ENCODE data around the gene GPBP1L1. TPM values are rescaled to one million over a fixed set of nuclear protein-coding genes. Genes with fewer than 3 reads are reported as not detected.
"Not testable (repeated sequence)": the region's sequence is repeated elsewhere in the genome, so short reads cannot be mapped to it uniquely, and the experiment has no call there.

The GPBP1L1 gene
- total RNA-seq, 2 donors from 2014 or later: 117 to 124 TPM

DNA sequence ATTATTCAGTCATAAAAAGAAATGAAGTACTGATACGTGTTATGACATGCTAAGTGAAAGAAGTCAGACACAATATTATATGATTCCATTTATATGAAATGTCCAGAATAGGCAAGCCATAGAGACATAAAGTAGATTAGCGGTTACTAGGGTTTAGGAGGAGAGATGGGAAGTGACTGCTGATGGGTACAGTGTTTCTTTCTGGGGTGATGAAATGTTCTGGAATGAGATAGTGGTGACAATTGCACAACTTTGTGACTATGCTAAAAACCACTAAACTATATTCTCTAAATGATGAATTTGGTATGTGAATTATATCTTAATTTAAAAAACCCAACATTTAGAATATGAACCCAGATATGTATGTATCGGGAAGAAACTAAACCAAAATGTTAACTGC is 36.5 kb upstream of the GPBP1L1 start:
- H3K9me3 ChIP-seq (ENCODE audit: control insufficient read depth, low read length): no peaks in the 10 kb centered on the region
- H3K4me3 ChIP-seq (ENCODE audit: low read length): no peak overlapping the region
- H3K4me1 ChIP-seq (ENCODE audit: control insufficient read depth, insufficient read depth, low read length): no peaks in the 10 kb centered on the region
- Mint-ChIP-seq H3K36me3 (ENCODE audit: low read depth) (peaks cover 17% of the 10 kb centered on the region), H3K27ac (no peak overlapping the region), H3K9me3 (peaks cover 8% of the 10 kb centered on the region), H3K27me3 (ENCODE audit: insufficient read depth) (no peaks in the 10 kb centered on the region), H3K4me3 (no peak overlapping the region), H3K4me1 (no peaks in the 10 kb centered on the region)
- H3K27ac ChIP-seq (ENCODE audit: low read depth, low read length): no peak overlapping the region
- H3K9ac ChIP-seq (ENCODE audit: extremely low read depth, low read length, poor library complexity, severe bottlenecking): no peak overlapping the region
- H3K36me3 ChIP-seq (ENCODE audit: control insufficient read depth, insufficient read depth, low read length): peaks cover 7% of the 10 kb centered on the region
- 93 to 100% methylated on average over 1 to 3 of the region's 3 CpGs for WGBS, 2 experiments (ENCODE audit: insufficient coverage in 1 of 2, insufficient read length in 1 of 2)
- H3K27me3 ChIP-seq (ENCODE audit: control insufficient read depth, insufficient read depth, low read length, poor library complexity, severe bottlenecking): no peaks in the 10 kb centered on the region
- TF ChIP-seq CTCF (conservative IDR thresholded peaks at IDR 0.05): no peak
- no peak for DNase-seq

- H3K4me1 ChIP-seq (ENCODE audit: control insufficient read depth, insufficient read depth, low read length): no peaks in the 10 kb centered on the region
- peaks cover 7% of the 10 kb centered on the region for H3K36me3 ChIP-seq (ENCODE audit: control insufficient read depth, insufficient read depth, low read length)
- Mint-ChIP-seq H3K9me3 (peaks cover 8% of the 10 kb centered on the region), H3K36me3 (ENCODE audit: low read depth) (peaks cover 18% of the 10 kb centered on the region), H3K4me3 (no peak overlapping the region), H3K27me3 (ENCODE audit: insufficient read depth) (no peaks in the 10 kb centered on the region), H3K27ac (no peak overlapping the region), H3K4me1 (no peaks in the 10 kb centered on the region)
- no peak overlapping the region for H3K4me3 ChIP-seq (ENCODE audit: low read length)
- no peaks in the 10 kb centered on the region for H3K9me3 ChIP-seq (ENCODE audit: control insufficient read depth, low read length)
- DNase-seq: no peak
- 86 to 100% methylated on average over 1 of the region's 1 CpG for WGBS, 2 experiments (ENCODE audit: insufficient coverage in 1 of 2, insufficient read length in 1 of 2)
- no peaks in the 10 kb centered on the region for H3K27me3 ChIP-seq (ENCODE audit: control insufficient read depth, insufficient read depth, low read length, poor library complexity, severe bottlenecking)
- H3K27ac ChIP-seq (ENCODE audit: low read depth, low read length): no peak overlapping the region
- no peak for TF ChIP-seq CTCF (conservative IDR thresholded peaks at IDR 0.05)
- no peak overlapping the region for H3K9ac ChIP-seq (ENCODE audit: extremely low read depth, low read length, poor library complexity, severe bottlenecking)
Observed at GRCh38 chr1:45721207-45721606, 34.9 kb upstream of the GPBP1L1 start.

GRCh38 chr1:45718289-45718688 is 32.0 kb upstream of the GPBP1L1 start:
- Histone ChIP-seq H3K9ac (ENCODE audit: extremely low read depth, low read length, poor library complexity, severe bottlenecking) (no peak overlapping the region), H3K4me3 (ENCODE audit: low read length) (no peak overlapping the region), H3K9me3 (ENCODE audit: control insufficient read depth, low read length) (no peaks in the 10 kb centered on the region), H3K36me3 (ENCODE audit: control insufficient read depth, insufficient read depth, low read length) (peaks cover 8% of the 10 kb centered on the region), H3K4me1 (ENCODE audit: control insufficient read depth, insufficient read depth, low read length) (no peaks in the 10 kb centered on the region), H3K27ac (ENCODE audit: low read depth, low read length) (no peak overlapping the region), H3K27me3 (ENCODE audit: control insufficient read depth, insufficient read depth, low read length, poor library complexity, severe bottlenecking) (no peaks in the 10 kb centered on the region)
- Mint-ChIP-seq H3K4me3 (no peak overlapping the region), H3K4me1 (no peaks in the 10 kb centered on the region), H3K9me3 (peaks cover under 1% of the 10 kb centered on the region), H3K36me3 (ENCODE audit: low read depth) (peaks cover 29% of the 10 kb centered on the region), H3K27ac (no peak overlapping the region), H3K27me3 (ENCODE audit: insufficient read depth) (no peaks in the 10 kb centered on the region)
- no peak for DNase-seq
- TF ChIP-seq CTCF (conservative IDR thresholded peaks at IDR 0.05): no peak
- WGBS, 2 experiments (ENCODE audit: insufficient coverage in 1 of 2, insufficient read length in 1 of 2): 94% methylated on average over 1 of the region's 1 CpG; no CpG with 5 or more reads in 1 of the 2 experiments

DNA sequence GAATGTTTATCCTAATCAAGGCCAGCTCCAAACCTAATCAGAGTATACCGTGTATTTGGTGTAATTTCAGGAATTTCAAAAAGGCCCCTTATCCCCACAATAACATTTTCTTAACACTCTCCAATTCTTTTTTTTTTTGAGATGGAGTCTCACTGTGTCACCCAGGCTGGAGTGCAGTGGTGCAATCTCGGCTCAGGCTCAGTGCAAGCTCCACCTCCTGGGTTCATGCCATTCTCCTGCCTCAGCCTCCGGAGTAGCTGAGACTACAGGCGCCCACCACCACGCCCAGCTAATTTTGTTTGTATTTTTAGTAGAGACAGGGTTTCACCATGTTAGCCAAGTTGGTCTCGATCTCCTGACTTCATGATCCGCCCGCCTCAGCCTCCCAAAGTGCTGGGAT is 31.1 kb upstream of the GPBP1L1 start:
- not testable (repeated sequence) for H3K4me3 ChIP-seq (ENCODE audit: low read length); H3K4me3 Mint-ChIP-seq; H3K4me1 Mint-ChIP-seq; H3K36me3 ChIP-seq (ENCODE audit: control insufficient read depth, insufficient read depth, low read length); DNase-seq; H3K9ac ChIP-seq (ENCODE audit: extremely low read depth, low read length, poor library complexity, severe bottlenecking); H3K9me3 ChIP-seq (ENCODE audit: control insufficient read depth, low read length); H3K27ac ChIP-seq (ENCODE audit: low read depth, low read length); H3K9me3 Mint-ChIP-seq; H3K4me1 ChIP-seq (ENCODE audit: control insufficient read depth, insufficient read depth, low read length); H3K27ac Mint-ChIP-seq; H3K27me3 ChIP-seq (ENCODE audit: control insufficient read depth, insufficient read depth, low read length, poor library complexity, severe bottlenecking); H3K27me3 Mint-ChIP-seq (ENCODE audit: insufficient read depth)
- 92 to 93% methylated on average over 5 to 8 of the region's 8 CpGs for WGBS, 2 experiments (ENCODE audit: insufficient coverage in 1 of 2, insufficient read length in 1 of 2)
- H3K36me3 Mint-ChIP-seq (ENCODE audit: low read depth): peaks cover 24% of the 10 kb centered on the region
